GM12874 (cell line): ENCODE results near the gene COX5A.

ENCODE experiments used
- CTCF ChIP-seq: IDR thresholded peaks from 2 replicates; pipeline ENCODE4 v1.5.1; 2011; ENCODE audit warnings: low read depth, mild to moderate bottlenecking, control low read depth, low read length, moderate library complexity; ENCODE audit not compliant: insufficient read depth

COX5A gene

GRCh38 chr15:74920456-74920855 lies 17.4 kb downstream of the COX5A start:
- no peak for TF ChIP-seq CTCF

DNA sequence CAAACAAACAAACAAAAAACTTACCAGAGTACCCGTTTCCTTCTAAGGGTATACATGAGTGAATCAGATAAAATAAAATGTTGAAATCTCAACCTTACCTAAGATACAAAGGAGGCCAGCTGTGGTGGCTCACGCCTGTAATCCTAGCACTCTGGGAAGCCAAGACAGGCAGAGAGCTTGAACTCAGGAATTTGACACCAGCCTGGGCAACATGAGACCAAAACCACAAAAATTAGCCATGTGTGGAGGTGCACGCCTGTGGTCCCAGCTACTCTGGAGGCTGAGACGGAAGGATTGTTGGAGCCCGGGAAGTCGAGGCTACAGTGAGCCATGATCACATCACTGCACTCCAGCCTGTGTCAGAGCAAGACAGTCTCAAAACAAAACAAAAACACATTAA lies 20.2 kb downstream of the COX5A start:
- TF ChIP-seq CTCF = no peak

DNA sequence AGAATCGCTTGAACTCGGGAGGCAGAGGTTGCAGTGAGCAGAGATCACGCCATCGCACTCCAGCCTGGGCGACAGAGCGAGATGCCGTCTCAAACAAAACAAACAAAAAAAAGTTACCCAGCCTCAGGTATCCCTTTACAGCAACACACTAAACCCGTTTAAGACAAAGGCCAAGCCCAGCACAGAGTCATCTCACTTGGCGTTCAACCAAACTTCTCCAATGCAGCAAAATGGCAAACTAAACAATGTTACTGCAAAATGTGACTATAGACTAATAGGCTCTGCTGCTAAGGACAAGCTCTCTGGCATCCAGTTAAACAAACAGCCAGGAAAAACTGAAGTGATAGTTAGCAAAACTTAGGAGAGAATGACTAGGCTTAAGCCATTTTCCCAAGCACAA lies 24.8 kb downstream of the COX5A start:
- no peak for TF ChIP-seq CTCF

DNA sequence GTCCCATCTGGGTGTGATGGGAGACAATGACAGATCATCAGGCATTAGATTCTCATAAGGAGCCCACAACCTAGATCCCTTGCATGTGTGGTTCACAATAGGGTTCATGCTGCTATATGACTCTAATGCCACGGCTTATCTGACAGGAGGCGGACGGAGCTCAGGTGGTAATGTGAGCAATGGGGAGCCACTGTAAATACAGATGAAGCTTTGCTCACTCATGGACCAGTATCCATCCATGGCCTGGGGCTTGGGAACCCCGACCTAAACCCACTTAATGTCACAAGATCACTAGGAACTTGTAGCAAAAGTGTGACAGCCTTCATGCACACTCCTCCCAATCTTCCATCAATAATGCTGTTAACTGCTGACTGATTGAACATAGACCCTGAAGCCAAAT lies 29.2 kb downstream of the COX5A start:
- no peak for TF ChIP-seq CTCF

DNA sequence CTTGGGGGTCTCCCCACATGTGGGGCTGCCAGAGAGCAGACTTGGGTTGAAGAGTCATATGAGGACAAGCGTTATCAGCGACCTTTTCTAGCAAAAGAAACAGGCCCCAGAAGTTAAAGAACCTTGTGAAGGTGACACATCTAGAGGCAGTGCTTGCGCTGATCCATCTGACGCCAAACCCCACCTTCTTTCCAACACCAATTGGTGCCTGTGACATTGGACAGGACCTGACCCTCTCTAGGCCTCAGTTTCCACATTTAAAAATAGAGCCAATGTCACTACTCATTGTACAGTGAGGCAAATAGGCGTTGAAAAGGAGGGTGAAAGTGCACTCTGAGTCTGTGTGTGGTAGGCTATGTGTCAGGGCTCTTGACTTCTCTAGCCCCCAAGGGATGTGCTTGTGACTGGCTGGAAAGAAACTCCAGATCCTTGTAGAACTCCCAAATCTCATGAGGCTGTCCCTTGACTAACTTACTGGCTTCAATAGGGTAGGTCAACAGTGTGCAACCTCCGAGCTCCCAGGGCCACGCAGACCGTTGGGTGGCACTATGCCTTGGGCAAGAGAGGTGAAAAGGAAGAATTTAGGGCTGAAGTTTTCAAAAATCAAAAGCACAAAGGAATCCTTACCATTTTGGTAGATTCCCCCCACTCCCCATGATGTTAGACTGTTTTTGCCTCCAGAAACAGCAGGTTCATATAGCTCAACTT lies 30.6 kb downstream of the COX5A start:
- no peak for TF ChIP-seq CTCF

DNA sequence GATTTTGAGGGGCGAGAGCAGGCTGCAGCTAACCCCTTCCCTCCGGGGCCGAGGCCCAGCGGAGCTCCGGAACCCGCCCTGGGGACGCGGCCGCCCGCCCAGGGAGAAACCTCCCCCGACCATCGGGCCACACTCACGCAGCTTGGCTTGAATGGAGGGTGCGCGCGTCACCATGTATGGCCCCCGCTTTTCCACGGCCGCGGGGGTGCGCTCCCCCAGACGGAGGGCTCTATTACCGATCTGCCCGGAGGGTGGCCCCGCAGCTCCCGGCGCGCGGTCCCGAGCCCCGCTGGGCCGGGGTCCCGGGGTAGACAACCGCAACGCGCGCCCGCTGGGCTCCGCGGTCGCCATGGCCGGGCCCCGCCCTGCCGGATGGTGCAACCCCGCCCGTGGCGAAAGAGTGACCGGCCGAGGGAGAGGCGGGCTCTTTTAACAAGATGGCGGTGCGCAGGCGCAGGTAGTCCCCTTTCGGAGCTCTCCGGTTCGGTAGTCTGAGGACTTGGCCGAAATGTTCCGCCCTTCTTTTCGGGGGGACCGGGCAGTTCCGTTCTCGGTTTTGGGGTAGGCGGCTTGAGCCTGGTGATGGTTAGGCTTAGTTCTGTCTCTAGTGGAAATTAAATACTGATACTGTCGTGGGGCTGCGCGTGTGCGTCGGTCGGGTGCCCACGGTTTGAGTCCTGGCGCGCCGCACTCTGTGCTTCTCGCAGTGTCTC lies 31.3 kb downstream of the COX5A start, which contains the start of gene FAM219B:
FAM219B (minus strand) TSS at position 402 of the 713 bp plus-strand sequence; CDS start at position 351, 51 bp downstream.
- TF ChIP-seq CTCF = no peak

- TF ChIP-seq CTCF = no peak
Observed at GRCh38 chr15:74906067-74906449, 31.8 kb downstream of the COX5A start.
